Stimulated activated naive CD8-positive, alpha-beta T cell treated with anti-CD3 and anti-CD28 coated beads, Interleukin-15, amount 100 ng/mL, for 72 hours (primary cell): ENCODE measurements around the gene ANTKMT.

ENCODE experiments used
- ATAC-seq: fragments of 150-1000 bp; cut with Tn5 transposase; 2 replicates; pipeline ENCODE4 v1.10.0; 2021; ENCODE audit warnings: mild to moderate bottlenecking, moderate library complexity
- DNase-seq, 2 donors: peaks; one replicate each; pipeline ENCODE4 v3.0.0; 2021 to 2022
- H3K27ac Mint-ChIP-seq, 2 donors: one replicate each; pipeline ENCODE4 v1.8.0; 2022; ENCODE audit warnings: mild to moderate bottlenecking in 2 of 2, mixed read lengths in 2 of 2, moderate library complexity in 2 of 2
- H3K27me3 Mint-ChIP-seq: one replicate; pipeline ENCODE4 v1.8.0; 2022; ENCODE audit warnings: mixed read lengths
- H3K4me1 Mint-ChIP-seq: one replicate; pipeline ENCODE4 v1.8.0; 2022; ENCODE audit warnings: mild to moderate bottlenecking, mixed read lengths
- H3K4me3 Mint-ChIP-seq, 2 donors: one replicate each; pipeline ENCODE4 v1.8.0; 2022; ENCODE audit warnings: mild to moderate bottlenecking in 2 of 2, mixed read lengths in 2 of 2, moderate library complexity in 1 of 2
- H3K9me3 Mint-ChIP-seq, 2 donors: one replicate each; pipeline ENCODE4 v1.8.0; 2022; ENCODE audit warnings: mixed read lengths in 2 of 2

Gene ANTKMT

DNA sequence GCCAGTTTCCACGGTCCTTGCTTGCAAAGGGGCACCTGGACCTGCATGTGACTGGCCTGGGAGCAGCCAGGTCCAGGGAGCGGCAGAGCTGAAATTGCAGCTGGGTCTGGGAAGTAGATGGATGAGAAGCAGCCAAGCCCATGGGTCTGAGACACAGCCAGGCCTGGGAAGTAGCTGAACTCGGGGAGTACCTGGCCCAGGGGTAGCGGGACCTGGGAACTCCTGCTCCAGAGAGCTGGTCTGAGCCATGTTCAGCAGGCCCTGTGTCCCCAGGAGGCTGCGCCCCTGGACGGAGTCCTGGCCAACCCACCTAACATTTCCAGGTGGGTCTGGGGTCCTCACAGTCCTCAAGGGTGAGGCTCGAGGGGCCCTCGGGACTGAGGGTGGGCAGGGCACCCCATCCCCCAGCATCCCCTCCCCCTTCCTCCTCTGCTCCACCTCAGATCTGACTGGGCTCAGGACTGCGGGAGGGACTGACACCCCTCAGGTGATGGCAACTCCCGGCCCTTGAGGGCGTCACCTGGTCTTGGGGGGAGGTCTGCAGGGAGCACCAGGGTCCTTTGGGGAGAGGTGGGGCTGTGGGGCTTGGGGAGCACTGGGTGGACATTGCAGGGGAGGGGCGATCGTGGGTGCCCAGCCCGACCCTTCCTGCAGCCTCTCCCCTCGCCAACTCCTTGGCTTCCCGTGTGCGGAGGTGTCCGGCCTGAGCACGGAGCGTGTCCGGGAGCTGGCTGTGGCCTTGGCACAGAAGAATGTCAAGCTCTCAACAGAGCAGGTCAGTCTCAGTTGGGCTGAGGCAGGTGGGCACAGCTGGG, 42.6 kb downstream of the ANTKMT start:
- no peaks in the 10 kb centered on the region for H3K27me3 Mint-ChIP-seq
- no peak overlapping the region for H3K27ac Mint-ChIP-seq
- H3K4me1 Mint-ChIP-seq: no peaks in the 10 kb centered on the region
- ATAC-seq (no peak), DNase-seq (no peak)
- no peaks in the 10 kb centered on the region for H3K9me3 Mint-ChIP-seq
- H3K4me3 Mint-ChIP-seq: no peak overlapping the region

DNA sequence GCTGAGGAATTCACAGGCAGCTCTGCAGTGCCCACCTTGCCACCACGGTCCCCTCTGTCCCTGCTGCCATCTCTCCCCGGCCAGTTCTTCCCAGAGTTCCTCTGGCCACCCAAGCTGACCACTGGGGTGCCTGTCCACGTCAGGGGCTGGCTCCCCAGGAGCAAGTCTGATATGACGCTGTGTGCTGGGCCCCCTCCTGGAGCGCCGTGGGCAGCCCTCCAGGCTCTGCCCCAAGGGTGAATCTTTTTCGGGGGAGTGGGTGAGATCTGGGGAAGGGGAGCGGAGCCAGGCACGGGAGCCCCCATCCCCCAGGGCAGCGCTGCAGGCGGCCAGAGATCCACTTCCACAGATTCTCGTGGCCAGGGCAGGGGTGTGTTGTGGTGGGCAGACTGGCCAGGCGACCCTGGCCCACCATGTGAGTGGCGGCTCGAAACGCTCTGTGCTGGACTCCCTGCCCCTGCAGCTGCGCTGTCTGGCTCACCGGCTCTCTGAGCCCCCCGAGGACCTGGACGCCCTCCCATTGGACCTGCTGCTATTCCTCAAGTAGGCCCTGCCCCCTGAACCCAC, 43.3 kb downstream of the ANTKMT start:
- DNase-seq (no peak), ATAC-seq (no peak)
- no peaks in the 10 kb centered on the region for H3K9me3 Mint-ChIP-seq
- H3K27me3 Mint-ChIP-seq: no peaks in the 10 kb centered on the region
- no peaks in the 10 kb centered on the region for H3K4me1 Mint-ChIP-seq
- H3K4me3 Mint-ChIP-seq: no peak overlapping the region
- no peak overlapping the region for H3K27ac Mint-ChIP-seq

- no peak for ATAC-seq
- H3K27me3 Mint-ChIP-seq: no peaks in the 10 kb centered on the region
- no peak for DNase-seq
Measured at GRCh38 chr16:764848-765487, 44.0 kb downstream of the ANTKMT start.

DNA sequence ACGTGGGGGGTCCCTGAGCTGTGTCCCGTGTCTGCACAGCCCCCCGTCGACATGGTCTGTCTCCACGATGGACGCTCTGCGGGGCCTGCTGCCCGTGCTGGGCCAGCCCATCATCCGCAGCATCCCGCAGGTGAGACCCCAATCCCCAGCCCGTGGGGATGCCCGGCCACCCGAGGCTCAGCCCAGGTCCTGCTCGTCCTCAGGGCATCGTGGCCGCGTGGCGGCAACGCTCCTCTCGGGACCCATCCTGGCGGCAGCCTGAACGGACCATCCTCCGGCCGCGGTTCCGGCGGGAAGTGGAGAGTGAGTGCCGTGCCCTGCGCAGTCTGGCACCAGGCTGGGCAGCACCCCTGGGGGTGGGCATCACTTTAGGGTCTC, 44.5 kb downstream of the ANTKMT start:
- DNase-seq (no peak), ATAC-seq (no peak)
- no peak overlapping the region for H3K4me3 Mint-ChIP-seq
- no peaks in the 10 kb centered on the region for H3K4me1 Mint-ChIP-seq
- no peaks in the 10 kb centered on the region for H3K9me3 Mint-ChIP-seq
- no peak overlapping the region for H3K27ac Mint-ChIP-seq
- H3K27me3 Mint-ChIP-seq: no peaks in the 10 kb centered on the region

More at GRCh38 chr16:764848-765487, 44.0 kb downstream of the ANTKMT start:
- Mint-ChIP-seq H3K27ac (no peak overlapping the region), H3K4me1 (no peaks in the 10 kb centered on the region), H3K9me3 (no peaks in the 10 kb centered on the region), H3K4me3 (no peak overlapping the region)

DNA sequence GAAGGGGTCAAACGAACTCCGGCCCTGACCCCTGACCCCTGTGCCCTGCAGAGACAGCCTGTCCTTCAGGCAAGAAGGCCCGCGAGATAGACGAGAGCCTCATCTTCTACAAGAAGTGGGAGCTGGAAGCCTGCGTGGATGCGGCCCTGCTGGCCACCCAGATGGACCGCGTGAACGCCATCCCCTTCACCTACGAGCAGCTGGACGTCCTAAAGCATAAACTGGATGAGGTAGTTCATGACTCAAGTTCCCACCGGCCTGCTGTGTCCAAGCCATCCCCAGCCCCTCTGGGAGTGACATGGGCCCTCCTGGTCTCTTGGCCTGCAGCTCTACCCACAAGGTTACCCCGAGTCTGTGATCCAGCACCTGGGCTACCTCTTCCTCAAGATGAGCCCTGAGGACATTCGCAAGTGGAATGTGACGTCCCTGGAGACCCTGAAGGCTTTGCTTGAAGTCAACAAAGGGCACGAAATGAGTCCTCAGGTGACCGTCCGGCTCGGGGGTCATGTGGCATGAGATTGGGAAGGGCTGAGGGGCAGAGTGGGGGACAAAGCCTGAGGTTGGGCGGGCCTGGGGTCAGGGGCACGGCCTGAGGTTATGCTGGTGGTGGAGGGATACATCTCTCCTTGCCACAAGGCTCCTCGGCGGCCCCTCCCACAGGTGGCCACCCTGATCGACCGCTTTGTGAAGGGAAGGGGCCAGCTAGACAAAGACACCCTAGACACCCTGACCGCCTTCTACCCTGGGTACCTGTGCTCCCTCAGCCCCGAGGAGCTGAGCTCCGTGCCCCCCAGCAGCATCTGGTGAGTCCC, 45.3 kb downstream of the ANTKMT start:
- DNase-seq: no peak
- no peaks in the 10 kb centered on the region for H3K9me3 Mint-ChIP-seq
- H3K4me3 Mint-ChIP-seq: no peak overlapping the region
- no peak for ATAC-seq
- no peaks in the 10 kb centered on the region for H3K27me3 Mint-ChIP-seq
- H3K4me1 Mint-ChIP-seq: no peaks in the 10 kb centered on the region
- no peak overlapping the region for H3K27ac Mint-ChIP-seq

DNA sequence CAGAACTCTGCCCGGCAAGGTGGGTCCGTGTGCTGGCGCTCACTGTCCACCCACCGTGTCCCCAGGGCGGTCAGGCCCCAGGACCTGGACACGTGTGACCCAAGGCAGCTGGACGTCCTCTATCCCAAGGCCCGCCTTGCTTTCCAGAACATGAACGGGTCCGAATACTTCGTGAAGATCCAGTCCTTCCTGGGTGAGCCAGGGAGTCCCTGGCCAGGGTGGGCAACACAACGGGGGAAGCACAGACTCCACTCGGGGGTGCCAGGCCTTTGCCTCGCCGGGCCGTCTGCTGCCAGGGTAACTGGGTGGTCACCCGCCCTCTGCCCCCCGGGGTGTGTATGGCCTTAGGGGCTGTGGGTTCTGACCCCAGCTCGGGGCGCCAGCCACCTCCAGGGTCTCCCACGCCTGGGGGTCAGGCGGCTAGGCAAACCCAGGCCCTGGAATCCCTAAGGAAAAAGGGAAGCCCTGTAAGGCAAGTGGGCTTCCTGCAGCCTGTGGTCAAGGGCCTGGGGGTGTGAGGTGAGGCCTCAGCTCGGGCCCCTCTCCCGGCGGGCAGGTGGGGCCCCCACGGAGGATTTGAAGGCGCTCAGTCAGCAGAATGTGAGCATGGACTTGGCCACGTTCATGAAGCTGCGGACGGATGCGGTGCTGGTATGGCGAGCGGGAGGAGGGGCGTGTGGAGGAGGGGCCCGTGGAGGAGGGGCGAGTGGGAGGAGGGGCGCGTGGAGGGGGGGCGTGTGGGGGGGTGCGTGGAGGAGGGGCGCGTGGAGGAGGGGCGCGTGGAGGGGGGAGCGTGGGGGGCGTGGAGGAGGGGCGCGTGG, 46.1 kb downstream of the ANTKMT start:
- no peak for ATAC-seq
- Mint-ChIP-seq H3K9me3 (no peaks in the 10 kb centered on the region), H3K27ac (no peak overlapping the region), H3K27me3 (no peaks in the 10 kb centered on the region), H3K4me1 (no peaks in the 10 kb centered on the region), H3K4me3 (no peak overlapping the region)
- DNase-seq: no peak

GRCh38 chr16:767743-768235, 46.8 kb downstream of the ANTKMT start:
- DNase-seq (no peak), ATAC-seq (no peak)
- H3K4me1 Mint-ChIP-seq: no peaks in the 10 kb centered on the region
- H3K27ac Mint-ChIP-seq: no peak overlapping the region
- H3K27me3 Mint-ChIP-seq: no peaks in the 10 kb centered on the region
- H3K4me3 Mint-ChIP-seq: no peak overlapping the region
- no peaks in the 10 kb centered on the region for H3K9me3 Mint-ChIP-seq

DNA sequence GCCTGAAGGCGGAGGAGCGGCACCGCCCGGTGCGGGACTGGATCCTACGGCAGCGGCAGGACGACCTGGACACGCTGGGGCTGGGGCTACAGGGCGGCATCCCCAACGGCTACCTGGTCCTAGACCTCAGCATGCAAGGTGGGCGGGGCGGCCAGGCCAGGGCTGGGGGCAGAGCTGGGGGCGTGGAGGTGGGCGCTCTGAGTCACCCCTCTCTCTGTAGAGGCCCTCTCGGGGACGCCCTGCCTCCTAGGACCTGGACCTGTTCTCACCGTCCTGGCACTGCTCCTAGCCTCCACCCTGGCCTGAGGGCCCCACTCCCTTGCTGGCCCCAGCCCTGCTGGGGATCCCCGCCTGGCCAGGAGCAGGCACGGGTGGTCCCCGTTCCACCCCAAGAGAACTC, 47.5 kb downstream of the ANTKMT start:
- ATAC-seq (peak; percentile 24), DNase-seq (no peak)
- Mint-ChIP-seq H3K9me3 (no peaks in the 10 kb centered on the region), H3K27ac (no peak overlapping the region), H3K4me1 (no peaks in the 10 kb centered on the region), H3K4me3 (no peak overlapping the region), H3K27me3 (no peaks in the 10 kb centered on the region)

DNA sequence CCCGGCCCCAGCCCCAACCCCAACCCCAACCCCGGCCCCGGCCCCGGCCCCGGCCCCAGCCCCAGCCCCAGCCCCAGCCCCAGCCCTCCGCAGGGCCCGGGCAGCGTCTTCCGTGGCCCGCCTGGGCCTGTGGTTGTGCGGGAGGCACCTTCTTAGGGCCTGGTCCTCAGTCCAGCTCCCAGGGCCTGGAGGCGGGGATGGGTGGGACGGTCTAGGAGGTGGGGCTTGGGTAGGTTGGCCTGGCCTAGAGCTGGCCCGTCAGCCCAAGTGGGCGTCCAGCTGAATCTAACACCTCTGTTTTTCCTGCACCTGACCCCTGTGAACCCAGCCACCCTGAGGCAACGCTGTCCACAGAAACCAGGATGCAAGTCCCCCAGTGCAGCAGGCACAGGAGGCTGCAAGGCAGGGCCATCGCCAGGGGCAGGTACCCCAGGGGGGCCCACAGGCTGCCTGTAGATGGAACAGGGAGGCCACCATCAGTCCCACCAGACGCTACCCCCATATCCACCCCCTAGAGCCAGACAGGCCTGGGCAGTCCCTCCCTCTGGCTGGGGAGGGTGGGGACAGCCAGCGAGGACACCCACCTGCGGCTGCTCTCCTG, 48.3 kb downstream of the ANTKMT start:
- ATAC-seq (peak; percentile 41), DNase-seq (no peak)
- no peak overlapping the region for H3K27ac Mint-ChIP-seq
- no peaks in the 10 kb centered on the region for H3K27me3 Mint-ChIP-seq
- H3K4me3 Mint-ChIP-seq: no peak overlapping the region
- H3K9me3 Mint-ChIP-seq: no peaks in the 10 kb centered on the region
- no peaks in the 10 kb centered on the region for H3K4me1 Mint-ChIP-seq

GRCh38 chr16:769934-770333, 49.0 kb downstream of the ANTKMT start:
- no peak overlapping the region for H3K4me3 Mint-ChIP-seq
- DNase-seq (no peak), ATAC-seq (peak; percentile 3)
- no peaks in the 10 kb centered on the region for H3K9me3 Mint-ChIP-seq
- H3K27me3 Mint-ChIP-seq: no peaks in the 10 kb centered on the region
- no peak overlapping the region for H3K27ac Mint-ChIP-seq
- H3K4me1 Mint-ChIP-seq: no peaks in the 10 kb centered on the region

DNA sequence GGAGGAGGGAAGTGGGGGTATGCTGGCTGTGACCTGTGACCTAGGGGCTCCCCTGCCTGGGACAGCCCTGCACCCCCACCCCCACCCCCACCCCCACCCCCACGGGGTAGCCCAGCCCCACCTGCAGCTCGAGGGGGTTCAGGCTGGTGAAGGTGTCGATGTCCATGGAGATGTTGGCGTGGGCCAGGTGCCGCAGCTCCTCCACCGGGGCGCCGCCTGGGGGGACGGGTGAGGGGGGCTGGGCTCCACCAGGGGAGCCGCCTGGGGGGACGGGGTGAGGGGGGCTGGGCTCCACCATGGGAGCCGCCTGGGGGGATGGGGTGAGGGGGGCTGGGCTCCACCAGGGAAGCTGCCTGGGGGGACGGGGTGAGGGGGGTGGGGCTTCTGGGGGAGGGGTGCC, 49.5 kb downstream of the ANTKMT start:
- no peaks in the 10 kb centered on the region for H3K27me3 Mint-ChIP-seq
- H3K4me1 Mint-ChIP-seq: no peaks in the 10 kb centered on the region
- DNase-seq: no peak
- peak; percentile 24 for ATAC-seq
- no peaks in the 10 kb centered on the region for H3K9me3 Mint-ChIP-seq
- no peak overlapping the region for H3K27ac Mint-ChIP-seq
- H3K4me3 Mint-ChIP-seq: no peak overlapping the region
